NCI-H748 (cell line): Measurements from ENCODE around the gene GPANK1.
"Not testable (repeated sequence)": the region's sequence is repeated elsewhere in the genome, so short reads cannot be mapped to it uniquely, and the experiment has no call there.

ENCODE experiments used
- DNase-seq: peaks from one replicate; lab custom pipeline; 2025; ENCODE audit not compliant: unreplicated experiment; lab: John Stamatoyannopoulos, UW

Gene GPANK1

GRCh38 chr6:31664790-31665500, at the start of gene GPANK1:
Gene GPANK1, minus strand, starts transcription at chr6:31664997. Its CDS starts 519 bp downstream, at chr6:31664478.
- DNase-seq, result peak; percentile 98

- peak; percentile 96 for DNase-seq
Measured at GRCh38 chr6:31713991-31714684, 49.3 kb upstream of the GPANK1 start.

GRCh38 chr6:31713465-31713864, 48.7 kb upstream of the GPANK1 start:
- no peak for DNase-seq

DNA sequence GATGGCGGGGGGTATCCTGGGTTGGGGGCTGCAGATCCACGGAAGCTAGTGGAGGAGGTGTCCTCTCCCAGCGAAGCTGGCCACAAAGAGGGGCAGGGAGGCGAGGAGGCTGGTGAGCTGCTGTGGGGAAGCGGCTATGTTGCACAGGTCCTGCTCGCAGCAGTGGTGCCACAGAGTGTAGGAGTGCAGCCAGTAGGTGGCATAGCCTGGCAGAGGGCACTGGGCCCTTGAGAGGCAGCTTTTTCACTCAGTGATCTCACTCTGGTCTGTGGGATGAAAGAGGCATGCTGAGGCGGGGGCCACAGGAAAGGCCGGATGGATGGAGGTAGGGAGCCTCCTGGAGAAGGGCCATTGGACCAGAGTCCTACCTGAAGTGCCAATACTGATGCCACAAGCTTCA, 47.5 kb upstream of the GPANK1 start:
- DNase-seq, result no peak

- DNase-seq, result peak; percentile 27
Measured at GRCh38 chr6:31711233-31711632, 46.4 kb upstream of the GPANK1 start.

- DNase-seq, result no peak
Measured at GRCh38 chr6:31710523-31711219, 45.9 kb upstream of the GPANK1 start.

DNA sequence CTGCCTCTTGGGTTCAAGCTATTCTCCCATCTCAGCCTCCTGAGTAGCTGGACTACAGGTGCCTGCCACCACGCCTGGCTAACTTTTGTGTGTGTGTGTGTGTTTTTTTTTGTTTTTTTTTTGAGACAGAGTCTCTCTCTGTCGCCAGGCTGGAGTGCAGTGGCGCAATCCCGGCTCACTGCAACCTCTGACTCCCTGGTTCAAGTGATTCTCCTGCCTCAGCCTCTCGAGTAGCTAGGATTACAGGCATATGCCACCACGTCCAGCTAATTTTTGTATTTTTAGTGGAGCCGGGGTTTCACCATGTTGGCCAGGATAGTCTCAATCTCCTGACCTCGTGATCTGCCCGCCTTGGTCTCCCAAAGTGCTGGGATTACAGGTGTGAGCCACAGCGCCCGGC, 44.4 kb upstream of the GPANK1 start:
- not testable (repeated sequence) for DNase-seq

GRCh38 chr6:31708224-31708623, 43.4 kb upstream of the GPANK1 start:
- no peak for DNase-seq

DNA sequence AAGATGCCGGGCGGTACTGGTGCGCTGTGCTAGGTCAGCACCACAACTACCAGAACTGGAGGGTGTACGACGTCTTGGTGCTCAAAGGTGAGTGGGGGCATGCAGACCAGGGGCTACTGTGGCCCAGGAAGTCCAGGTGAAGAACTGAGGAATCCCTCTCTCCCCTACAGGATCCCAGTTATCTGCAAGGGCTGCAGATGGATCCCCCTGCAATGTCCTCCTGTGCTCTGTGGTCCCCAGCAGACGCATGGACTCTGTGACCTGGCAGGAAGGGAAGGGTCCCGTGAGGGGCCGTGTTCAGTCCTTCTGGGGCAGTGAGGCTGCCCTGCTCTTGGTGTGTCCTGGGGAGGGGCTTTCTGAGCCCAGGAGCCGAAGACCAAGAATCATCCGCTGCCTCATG, 42.9 kb upstream of the GPANK1 start:
- DNase-seq, result no peak

GRCh38 chr6:31706599-31706998, 41.8 kb upstream of the GPANK1 start, which contains the start of gene LY6G6F:
Gene LY6G6F, plus strand, starts transcription at chr6:31706866. Its CDS starts 41 bp downstream, at chr6:31706907.
- DNase-seq, result no peak

DNA sequence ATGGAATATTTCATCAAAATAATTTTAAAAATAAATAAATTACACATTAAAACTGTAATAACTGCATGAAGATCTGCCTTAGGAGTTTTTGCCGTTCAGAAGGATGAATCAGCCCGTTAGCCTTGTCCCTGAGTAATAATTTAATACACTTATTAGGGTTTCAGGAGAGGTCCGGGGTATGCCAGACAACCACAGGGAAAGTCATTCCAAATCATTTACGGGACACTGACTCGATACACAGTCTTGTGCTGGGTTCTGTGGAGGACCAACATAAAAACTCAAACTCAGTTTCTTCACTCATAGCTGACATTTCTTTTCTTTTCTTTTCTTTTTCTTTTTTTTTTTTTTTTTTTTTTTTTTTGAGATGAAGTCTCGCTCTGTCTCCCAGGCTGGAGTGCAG, 41.1 kb upstream of the GPANK1 start:
- DNase-seq, result no peak

DNA sequence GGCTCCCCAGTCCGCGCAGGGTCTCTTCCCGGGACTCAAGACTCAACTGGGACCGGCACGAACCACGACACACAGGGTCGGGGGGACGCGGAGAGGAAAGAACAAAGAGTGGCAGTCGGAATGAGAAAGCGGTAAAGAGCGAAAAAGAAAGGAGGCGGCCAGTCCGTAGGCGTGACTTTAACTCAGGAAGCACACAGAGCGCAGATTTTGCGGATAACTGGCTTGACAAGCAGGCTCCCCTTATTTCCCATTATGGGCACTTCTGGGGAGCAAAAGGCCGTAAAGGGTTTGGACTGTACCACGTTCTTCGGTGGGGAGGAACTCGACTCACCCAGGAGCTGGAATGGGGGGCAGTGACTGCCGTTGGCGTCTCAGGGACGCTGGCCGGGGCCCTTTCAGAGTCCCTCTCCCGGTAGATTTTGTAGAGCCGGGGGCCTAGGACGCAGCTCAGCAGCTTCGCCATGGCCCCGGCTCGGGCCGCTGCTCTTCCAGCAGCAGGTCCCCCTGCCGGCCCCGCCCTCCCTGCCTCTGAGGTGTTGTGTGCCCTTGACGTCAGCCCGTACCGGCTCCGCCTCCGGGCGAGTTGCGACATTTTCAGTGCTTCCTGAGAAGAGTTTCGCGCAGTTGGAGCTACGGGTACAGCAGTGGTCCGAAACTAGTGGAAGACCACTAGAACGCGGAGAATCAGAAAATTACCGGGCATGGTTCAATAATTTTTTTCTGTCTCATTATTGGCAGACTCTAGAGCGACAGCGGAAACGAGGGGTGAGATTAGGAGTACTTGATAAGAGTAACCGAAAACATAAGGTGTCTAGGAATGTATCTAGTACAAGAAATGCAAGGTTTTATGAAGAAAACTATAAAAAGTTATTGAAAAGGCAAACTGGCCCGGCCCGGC, 38.3 kb upstream of the GPANK1 start, which contains the start of gene ABHD16A:
ABHD16A (minus strand) TSS at position 506 of the 898 bp plus-strand sequence; CDS start at position 463, 43 bp downstream.
- peak; percentile 99 for DNase-seq

DNA sequence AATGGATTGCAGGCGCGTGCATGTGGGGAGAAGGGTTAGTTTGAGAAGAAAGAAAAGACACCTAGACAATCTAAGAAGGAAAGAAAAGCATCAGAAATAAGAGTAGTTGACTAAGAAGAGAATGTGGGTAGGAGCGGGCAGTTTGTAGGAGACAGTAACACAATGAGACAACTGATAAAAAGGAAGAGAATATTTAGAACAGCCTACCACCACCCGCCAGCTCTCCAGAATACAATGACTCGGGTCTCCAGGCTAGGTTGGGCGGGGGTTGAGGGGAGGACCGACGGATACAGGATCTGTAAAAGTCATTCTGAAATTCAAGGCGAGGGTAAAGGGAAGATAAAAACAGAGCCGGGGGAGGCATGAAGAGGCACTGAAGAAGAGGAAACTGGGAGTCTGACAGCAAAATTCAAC, 37.6 kb upstream of the GPANK1 start:
- peak; percentile 56 for DNase-seq

- peak; percentile 77 for DNase-seq
Measured at GRCh38 chr6:31701666-31702404, 37.0 kb upstream of the GPANK1 start.

DNA sequence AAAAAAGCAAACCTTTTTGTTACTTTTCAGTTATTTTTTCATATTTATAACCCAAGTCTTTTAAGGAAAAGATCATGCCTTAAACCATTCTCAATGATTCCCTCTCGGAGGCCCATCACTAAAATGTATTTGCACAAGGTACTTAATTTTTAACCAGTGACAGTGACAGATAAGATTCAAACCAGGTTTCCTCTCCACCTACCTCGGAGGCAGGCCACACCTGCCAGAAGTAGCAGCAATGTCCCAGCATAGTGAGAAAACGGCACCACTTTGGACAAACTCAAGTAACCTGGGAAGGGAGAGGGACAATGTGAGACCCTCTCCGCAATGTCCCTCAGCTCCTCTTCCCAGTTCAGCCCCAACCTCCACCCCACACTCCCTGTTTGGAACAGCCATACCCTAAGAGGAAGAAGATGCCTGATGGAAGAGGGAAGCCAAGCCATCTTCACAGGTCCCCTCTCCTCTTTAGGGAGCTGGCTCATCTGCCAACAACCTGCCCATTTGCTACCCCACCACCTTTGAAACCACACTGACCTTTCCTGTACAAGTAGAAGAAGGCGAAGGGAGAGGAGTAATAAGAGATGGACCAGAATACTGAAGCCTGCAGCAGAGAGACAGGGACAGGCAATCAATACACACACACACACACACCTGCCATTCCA, 36.1 kb upstream of the GPANK1 start:
- no peak for DNase-seq

DNA sequence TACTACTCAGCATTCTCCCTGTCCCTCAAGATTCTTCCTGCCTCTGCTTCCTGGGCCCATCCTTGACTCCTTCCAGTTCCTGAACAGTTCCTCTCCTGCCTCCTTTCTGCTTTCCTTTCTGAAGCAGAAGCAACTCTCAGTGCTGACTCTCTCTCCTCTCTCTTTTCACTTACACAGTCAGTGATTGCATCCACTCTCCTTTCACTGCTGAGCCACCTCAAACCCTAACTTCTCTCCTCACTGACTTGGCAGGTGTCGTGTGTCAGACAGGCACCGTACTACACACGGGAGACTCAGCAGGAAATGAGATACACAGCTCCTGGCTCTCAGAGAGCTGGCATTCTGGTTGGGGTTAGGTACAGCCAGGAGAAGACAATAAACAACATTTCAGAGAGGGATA, 32.8 kb upstream of the GPANK1 start:
- no peak for DNase-seq

GRCh38 chr6:31693535-31693934, 28.7 kb upstream of the GPANK1 start:
- DNase-seq, result no peak

DNA sequence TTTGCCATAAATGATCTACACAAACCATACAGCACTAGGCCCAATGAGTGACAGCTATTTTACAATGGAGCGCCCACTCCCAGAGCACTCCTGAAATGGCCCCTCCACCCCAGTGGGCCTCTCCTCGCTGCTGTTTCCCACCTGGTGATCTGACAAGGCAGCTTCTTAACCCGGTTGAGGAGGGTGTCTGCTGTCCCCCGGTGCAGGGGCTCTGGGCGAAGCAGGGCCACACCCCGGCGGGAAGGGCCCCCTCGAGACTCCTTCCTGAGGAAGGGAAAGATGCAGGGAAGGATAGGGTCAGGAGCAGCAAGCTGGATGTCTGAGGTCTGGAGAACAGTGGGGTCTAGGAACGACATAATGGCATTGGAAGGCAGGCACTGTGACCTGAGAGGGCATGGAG, 28.1 kb upstream of the GPANK1 start:
- no peak for DNase-seq

GRCh38 chr6:31692353-31692752, 27.6 kb upstream of the GPANK1 start:
- no peak for DNase-seq
